ENCODE data around the gene TRPC3. TPM values are rescaled to one million over a fixed set of nuclear protein-coding genes. Genes with fewer than 3 reads are reported as not detected.

The TRPC3 gene
- 3.1 TPM for total RNA-seq

DNA sequence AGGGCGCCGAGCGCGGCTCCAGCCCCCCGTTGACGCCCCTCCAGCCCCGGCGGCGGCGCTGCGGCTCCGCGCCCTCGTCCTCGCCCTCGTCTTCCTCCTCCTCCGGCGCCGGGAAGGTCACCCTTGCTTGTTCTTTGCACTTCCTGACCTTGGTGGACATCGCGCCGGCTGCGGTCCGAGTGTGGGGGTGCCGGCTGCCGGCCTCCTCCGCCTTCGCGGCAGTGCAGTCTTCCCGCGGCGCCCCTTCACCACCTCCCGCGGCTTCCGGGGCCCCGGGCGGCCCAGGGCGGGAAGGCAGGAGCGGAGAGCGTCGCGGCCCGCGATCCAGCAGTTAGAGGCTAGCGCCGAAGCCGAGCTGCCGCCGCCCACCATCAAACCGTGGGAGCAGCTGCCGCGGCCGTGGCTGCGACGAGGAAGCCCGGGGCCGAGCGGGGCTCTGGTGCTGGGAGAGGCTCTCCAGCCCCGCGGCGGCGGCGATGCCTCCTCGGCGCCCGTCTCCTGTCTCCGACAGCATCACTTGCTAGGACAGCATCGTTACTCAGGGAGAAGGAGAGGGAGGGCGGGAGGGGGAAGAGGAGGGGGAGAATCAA lies at the start of gene TRPC3:
TSS of gene TRPC3 (minus strand) at position 540 of the 590 bp plus-strand sequence. CDS start at position 160, 380 bp downstream.
- no peak for DNase-seq

- DNase-seq = no peak
Measured at GRCh38 chr4:122000849-122001248, 49.0 kb upstream of the TRPC3 start.

DNA sequence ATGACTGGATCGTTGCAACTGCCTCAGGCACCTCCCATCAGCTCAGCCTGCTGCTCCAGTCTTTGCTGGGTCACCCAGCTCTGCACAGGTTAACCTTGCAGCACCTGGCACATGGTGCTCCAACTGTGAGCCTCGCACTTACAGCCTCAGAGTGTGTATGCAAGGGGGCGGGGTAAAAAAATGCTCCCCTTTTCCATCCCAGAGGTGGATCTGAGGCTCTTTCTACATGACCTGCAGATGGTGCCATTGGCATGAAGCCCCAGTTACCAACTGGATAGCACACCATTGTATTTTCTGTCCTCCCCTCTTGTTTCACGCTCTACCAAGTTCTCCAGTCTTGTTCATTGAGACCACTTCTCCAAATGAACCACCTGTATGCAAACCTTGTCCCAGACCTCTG lies 46.2 kb upstream of the TRPC3 start:
- DNase-seq = no peak

- DNase-seq = no peak
Measured at GRCh38 chr4:121995790-121996537, 44.1 kb upstream of the TRPC3 start.

GRCh38 chr4:121991968-121992367 lies 40.1 kb upstream of the TRPC3 start:
- no peak for DNase-seq

- DNase-seq = no peak
Measured at GRCh38 chr4:121990489-121990888, 38.6 kb upstream of the TRPC3 start.

GRCh38 chr4:121989715-121990114 lies 37.9 kb upstream of the TRPC3 start:
- no peak for DNase-seq

DNA sequence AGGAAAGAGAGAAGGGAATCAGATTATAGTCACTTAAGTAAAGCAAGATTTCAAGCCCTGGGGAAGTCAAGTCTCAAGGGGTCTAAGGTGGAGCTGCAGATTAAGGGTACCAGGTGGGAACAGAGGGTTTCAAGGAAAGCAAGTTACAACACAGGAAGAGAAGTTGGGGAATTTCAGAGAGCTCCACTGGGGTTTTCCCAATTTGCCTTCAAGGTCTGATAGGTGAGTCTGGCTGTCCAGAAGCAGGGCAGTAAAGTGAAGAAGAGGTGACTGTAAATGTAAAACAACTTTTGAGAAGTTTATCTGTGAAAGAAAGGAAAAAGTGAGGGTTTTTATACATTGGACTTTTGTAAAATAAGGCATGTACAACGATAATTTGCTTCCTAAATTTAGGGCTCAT lies 37.1 kb upstream of the TRPC3 start:
- DNase-seq = no peak

GRCh38 chr4:121980643-121981042 lies 28.8 kb upstream of the TRPC3 start:
- DNase-seq = peak; percentile 89

DNA sequence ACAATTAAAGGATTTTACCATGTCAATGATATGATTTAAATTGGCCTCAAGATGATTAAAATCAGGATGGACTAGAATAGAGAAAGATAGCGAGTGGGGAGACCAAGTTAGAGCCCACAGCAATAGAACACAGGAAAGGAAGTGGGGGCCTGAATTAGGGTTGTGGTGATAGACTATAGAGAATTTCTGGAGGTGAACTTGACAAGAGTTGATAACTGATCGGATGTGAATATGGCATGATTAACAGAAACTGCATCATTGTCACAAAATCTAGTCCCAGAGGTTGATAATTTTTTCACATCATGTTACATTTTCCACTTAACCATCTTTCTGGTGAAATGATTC lies 26.3 kb upstream of the TRPC3 start:
- no peak for DNase-seq

- DNase-seq = no peak
Measured at GRCh38 chr4:121977251-121978171, 25.7 kb upstream of the TRPC3 start.

DNA sequence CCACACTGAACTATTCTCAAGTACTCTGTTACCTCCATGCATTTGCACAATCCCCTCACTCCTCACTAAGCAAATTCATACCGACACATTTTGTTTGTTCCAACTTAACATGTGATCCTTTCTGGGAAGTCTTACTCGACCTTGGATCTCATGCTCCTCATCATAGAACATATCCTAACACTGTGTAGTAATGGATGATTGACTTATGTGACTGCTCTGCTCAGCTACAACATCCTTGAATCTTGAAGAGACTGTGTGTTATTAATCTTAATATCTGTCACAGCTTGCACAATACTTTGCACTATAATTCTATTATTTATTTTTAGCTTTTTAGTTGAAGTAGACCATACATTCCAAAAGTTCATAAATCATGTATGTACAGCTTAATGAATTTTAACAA lies 23.9 kb upstream of the TRPC3 start:
- no peak for DNase-seq

DNA sequence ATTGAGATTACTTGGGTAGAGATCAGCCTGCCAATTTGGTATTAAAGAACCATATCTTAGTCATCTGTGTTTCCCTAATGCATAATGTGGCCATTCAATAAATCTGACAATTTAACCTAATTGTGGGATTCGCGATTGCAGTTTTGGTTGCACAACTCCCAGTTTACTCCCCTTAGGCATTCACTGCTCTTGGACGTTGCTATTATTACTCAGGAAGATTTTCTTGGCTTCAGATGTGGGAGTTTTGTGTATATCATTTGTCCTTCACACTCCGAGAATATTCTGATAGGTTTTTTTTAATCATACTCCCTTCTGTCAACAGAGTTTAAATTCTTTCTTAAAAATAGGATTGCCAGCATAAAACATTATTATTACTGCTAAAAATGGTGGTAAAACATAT lies 22.0 kb upstream of the TRPC3 start:
- DNase-seq = no peak

DNA sequence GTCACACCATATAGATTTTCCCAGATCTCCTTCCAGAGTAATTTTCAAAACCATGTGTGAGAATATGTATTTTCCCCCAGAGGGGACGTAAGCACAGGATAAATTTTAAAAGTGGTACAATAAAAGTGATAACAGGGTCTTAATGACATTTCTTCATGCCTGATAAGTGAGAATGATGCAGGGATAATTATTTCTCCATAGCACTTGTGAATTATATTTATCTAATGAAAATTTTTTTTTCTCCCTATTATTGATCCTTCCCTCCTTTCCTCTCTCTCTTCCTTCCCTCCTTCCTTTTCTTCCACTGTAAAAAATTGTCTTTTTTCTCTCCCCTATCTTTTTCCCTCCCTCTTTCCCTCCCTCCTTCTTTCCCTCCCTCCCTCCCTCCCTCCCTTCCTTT lies 17.0 kb upstream of the TRPC3 start:
- DNase-seq = no peak

DNA sequence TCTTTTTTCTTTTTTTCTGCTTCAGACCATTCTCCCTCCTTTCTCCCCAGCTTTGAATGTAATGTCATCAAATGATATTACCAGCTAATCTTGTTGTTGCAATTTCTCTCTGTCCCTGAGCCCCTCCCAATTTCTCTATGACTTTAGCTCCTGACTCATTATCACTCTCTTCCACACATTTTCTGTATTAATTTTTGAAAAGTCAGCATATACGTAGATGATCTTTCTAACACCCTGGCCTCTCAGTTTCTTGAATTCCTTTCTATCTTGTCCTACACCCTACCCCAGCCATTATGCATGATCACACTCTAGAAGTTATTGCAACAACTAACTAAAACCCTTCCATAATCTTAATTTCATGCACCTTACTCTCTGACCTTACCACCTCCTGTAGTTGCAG lies 13.1 kb upstream of the TRPC3 start:
- DNase-seq = no peak

- DNase-seq = no peak
Measured at GRCh38 chr4:121960818-121961217, 9.0 kb upstream of the TRPC3 start.

GRCh38 chr4:121958777-121959176 lies 6.9 kb upstream of the TRPC3 start:
- DNase-seq = no peak

GRCh38 chr4:121957266-121957665 lies 5.4 kb upstream of the TRPC3 start:
- no peak for DNase-seq

GRCh38 chr4:121953860-121954259 lies 2.0 kb upstream of the TRPC3 start:
- DNase-seq = no peak

DNA sequence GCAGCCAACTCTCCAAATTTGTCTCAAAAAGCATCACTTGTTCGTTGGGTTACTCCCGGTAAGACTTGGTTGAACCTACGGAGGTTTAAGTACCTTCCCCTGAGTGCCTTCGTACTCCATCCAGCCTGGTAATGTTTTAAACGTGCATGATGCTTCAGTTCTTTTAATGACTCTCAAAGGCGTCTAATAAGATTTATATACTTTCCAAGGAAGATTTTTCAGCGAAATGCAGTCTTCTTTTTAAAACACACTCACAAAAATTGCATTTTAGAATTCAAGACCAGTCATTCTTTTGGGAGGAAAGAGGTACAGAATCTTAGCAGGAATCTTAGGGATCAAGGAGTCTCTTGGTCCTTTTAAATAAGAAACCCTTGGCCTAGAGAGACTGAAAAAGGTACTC lies 430 bp upstream of the TRPC3 start:
- no peak for DNase-seq

GRCh38 chr4:121950680-121951520 lies 960 bp downstream of the TRPC3 start:
- DNase-seq = no peak

GRCh38 chr4:121950212-121950679 lies 1.6 kb downstream of the TRPC3 start:
- DNase-seq = peak; percentile 48

Measured in skin of body (tissue), 2 donors.